Activated T-cell treated with anti-CD3 and anti-CD28 coated beads for 24 hours (primary cell): ENCODE results near the gene CD1B.
"Not testable (repeated sequence)": the region's sequence is repeated elsewhere in the genome, so short reads cannot be mapped to it uniquely, and the experiment has no call there.

Source experiments
- DNase-seq: peaks from one replicate; pipeline ENCODE4 v3.0.0-alpha.2; 2020; ENCODE audit warnings: low read depth

CD1B gene

DNA sequence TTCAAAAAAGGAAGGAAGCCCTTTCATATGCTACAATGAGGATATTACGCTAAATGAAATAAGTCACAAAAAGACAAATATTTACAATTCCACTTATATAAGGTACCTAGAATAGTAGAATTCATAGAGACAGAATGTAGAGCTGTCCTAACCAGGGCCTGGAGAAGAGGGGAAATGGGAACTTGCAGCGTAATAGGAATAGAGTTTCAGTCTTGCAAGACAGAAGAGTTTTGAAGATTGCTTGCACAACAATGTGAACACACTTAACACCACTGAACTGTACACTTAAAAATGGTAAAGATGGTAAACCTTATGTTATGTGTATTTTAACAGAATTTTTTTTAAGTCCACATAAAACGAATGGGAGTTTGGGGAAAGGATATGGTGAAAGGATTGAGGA lies 2.9 kb downstream of the CD1B start:
- no peak for DNase-seq

DNA sequence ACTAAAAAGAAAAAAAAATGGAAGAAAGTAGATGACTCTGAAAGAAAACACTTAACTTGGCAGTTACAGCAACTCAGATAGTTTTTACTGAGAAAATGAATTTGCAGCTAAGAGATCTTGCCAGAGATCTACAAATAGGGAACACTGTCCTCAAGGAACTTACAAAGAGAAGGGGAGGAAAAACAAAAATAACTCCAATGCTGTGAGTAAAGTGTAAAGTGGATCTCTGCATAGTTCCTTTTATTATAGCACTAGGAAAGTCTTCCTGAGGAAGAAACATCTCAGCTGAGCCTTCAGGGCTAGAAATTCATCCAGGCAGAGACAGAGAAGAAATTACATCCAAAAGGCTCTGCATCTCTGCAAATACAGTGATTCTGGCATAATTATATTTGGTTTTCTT lies 3.9 kb downstream of the CD1B start:
- DNase-seq = no peak

DNA sequence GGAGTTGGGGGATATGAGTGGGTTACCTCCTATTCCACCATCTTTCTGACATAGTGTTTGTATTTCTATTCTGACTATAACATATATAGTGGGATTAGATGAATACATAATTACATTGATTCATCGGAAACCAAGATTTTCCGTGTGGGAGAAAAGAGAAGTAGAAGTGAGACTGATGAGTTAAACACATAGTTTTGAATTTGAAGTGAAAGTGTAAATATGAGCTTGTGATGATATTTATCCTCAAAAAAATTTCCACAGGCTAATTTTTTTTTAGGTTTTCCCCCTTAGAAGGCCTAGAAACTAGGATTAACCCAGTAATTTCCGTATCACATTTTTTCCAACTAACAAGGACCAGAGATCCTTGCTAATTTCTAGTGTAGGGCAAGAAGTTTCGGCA lies 6.9 kb downstream of the CD1B start:
- DNase-seq = no peak

DNA sequence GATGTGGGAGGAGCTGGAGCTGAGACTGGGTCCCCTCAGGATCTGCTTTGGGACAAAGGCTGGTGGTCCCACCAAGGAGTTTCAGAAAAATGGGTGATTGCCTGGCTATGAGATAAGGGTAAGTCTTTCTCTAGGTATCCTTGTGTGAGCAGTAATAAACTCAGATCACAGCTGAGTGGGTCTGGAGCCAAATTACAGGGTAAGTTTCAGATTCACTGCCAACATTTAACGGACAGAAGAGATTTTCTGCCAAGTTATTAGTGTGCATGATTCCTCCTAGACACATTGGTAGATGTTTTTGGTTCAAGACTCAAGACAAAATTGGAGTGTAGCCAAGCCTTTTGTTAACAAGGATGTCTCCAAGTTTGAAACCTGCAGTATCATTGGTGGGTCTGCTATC lies 7.5 kb downstream of the CD1B start:
- no peak for DNase-seq

DNA sequence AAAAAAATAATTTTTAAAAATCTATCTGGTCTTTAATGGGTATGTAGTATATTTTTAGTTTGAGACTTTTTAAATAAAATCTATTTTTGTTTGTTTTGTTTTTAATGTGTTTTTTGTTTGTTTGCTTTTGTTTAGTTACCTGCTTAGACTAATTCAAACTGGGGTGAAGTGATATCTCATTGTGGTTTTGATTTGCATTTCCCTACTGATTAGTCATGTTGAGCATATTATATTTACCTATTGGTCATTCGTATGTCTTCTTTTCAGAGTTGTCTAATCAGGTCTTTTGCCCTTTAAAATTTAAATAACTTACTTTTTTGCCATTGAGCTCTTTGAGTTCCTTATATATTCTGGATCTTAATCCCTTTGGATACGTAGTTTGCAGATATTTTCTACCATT lies 20.3 kb downstream of the CD1B start:
- no peak for DNase-seq

DNA sequence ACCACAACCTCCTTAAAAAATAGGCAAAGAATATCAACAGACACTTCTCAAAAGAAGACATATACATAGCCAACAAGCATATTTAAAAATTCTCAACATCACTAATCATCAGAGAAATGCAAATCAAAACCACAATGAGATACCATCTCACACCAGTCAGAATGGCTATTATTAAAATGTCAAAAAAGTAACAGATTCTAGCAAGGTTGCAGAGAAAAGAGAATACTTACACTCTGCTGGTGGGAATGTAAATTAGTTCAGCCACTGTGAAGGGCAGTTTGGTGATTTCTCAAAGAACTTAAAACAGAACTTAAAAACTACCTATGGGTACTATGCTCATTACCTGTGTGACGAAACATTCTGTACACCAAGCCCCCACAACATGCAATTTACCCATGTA lies 20.7 kb downstream of the CD1B start:
- DNase-seq = no peak

DNA sequence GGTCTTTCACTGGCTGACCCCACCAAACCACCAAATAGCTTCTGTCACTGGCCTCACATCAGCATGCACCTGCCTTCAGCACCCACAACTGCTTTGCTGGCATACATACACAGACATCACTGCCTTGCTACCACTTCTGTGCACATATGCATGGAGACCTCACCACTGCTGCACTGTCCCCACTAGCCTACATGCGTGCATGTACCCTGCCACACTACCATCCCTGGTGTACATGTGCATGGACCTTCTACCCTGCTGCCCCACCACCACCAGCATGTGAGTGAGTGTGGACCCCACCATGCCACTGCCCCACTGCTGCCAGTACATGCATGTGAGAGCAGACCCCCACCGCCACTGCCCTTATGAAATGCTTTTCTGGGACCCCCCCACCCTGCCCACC lies 35.5 kb downstream of the CD1B start:
- no peak for DNase-seq

DNA sequence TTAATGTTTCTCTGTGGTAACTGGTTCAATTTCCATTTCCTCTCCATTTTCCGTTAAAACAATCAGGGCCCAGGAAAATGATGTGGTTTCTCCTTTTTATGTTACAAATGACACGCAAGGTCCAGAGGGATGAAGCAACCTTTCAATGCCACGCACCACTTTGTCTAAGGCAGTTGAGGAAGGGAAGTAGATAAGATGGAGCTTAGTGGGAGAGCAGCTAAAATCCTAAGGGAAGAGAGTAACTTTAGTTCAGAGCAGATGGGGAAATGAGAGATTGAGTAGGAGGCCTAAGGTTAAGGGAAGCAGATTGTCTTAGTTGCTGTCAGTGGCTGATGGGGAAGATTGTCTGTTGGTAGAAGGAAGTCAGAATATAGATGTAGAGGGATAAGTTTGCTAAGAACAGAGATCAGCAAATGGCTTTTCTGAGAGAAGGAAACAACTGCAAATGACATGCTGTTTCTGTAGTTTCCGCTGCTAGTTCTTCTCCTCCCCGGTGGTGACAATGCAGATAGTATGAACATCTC lies 40.9 kb downstream of the CD1B start:
- no peak for DNase-seq

DNA sequence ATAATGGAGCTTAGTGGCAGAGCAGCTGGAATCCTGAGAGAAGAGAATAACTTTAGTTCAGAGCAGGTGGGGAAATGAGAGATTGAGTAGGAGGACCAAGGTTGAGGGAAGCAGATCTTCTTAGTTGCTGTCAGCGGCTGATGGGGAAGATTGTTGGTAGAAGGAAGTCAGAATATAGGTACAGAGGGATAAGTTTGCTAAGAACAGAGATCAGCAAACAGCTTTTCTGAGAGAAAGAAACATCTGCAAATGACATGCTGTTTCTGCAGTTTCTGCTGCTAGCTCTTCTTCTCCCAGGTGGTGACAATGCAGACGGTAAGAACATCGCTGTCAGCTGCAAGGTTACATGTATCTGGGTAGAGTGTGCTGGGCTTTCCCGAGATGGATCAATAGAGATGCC lies 41.5 kb downstream of the CD1B start, which contains the start of gene CD1C:
TSS of gene CD1C (plus strand) at position 113 of the 400 bp plus-strand sequence. CDS start at position 255, 142 bp downstream.
- no peak for DNase-seq

DNA sequence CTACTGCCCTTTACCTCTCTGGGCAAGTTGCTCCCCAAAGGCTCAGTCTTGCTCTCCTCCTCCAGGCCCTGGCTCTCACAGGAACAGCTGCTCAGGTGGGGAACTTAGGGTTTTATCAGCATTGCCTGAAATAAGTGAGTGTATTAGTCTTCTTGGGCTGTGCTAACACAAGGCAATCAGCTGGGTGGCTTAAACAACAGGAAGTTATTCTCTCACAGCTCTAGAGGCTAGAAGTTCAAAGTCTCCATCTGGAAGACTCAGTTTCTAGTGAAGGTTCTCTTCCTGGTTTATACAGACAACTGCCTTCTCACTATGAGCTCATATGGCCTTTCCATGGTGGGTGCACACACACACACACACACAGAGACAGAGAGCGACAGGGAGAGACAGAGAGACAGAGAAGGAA lies 44.4 kb downstream of the CD1B start:
- no peak for DNase-seq

DNA sequence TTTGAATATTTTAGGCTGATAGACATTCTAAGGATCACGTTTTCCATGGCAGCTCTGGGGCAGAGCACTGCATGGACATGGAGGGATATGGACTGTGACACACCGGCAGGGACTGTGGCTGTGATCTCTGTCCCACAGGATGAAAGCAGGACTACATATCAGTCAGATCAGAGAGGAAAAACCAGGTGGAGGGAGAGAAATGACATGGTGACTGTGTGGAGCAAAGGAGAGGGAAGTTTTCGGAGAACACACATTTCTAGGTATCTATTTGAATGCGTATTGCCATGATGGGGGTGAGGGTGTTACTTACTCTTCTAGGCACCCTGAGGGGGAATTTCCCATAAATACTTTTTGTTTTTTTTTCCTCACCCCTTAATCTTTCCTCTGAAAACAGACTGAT lies 44.8 kb downstream of the CD1B start:
- no peak for DNase-seq

DNA sequence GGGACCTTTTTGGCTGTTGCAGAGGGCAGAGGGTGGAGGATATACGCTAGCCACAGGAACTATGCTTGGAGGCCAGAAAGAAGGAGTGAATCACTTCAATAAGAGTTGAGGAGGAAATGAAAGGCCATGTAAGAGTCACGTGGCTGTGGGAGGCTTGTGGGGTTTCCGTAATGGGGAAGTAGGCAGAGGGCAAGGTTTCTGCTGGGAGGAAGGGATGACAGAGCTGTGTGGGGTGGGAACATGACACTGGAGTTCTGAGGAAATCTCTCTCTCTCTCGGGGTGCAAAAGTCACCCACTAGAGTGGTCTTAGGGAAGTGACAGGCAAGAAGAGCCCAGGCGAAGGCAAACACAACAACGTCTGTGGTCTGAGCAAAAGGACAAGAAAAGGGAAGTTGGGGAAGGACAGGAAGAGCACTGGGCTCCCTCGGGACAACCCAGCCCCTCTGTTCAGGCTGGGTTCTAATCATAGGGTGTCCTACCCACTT lies 45.5 kb downstream of the CD1B start:
- peak; percentile 2 for DNase-seq

DNA sequence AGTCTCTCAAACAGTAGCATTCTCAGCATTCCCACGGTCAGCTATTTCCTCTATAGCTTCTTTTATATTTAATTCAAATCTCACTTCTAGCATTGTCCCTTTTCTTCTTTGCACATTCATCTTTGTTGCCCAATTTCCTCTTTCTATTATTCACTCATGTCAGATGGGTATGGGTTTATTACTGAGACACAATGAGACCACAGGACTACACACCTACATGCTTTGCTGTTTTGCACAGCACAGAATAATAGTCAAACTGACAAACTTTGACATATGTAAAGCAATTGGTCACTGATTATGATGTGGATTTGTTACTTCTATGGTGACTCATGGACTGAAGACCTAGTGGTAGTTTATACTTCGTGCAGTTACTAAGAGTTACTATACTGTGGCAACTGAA lies 47.4 kb downstream of the CD1B start:
- DNase-seq = no peak

DNA sequence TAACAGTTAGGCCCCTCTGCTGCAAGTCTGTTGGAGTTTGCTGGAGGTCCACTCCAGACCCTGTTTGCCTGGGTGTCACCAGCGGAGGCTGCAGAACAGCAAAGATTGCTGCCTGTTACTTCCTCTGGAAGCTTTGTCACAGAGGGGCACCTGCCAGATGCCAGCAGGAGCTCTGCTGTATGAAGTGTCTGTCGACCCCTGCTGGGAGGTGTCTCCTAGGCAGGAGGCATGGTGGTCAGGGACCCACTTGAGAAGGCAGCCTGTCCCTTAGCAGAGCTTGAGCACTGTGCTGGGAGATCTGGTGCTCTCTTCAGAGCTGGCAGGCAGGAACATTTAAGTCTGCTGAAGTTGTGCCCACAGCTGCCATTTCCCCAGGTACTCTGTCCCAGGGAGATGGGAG lies 48.9 kb downstream of the CD1B start:
- DNase-seq = not testable (repeated sequence)
